Fibroblast of the aortic adventitia (primary cell): ENCODE measurements around the gene FAM20A. TPM values are rescaled to one million over a fixed set of nuclear protein-coding genes. Genes with fewer than 3 reads are reported as not detected.
A peak's percentile ranks its signal among the peaks of the same experiment; 100 is the strongest.

Experiments
- DNase-seq: peaks from one replicate; pipeline ENCODE4 v3.0.0-alpha.2; 2010; ENCODE audit warnings: low read depth
- H3K4me3 ChIP-seq: 2 replicates; pipeline ENCODE4 v1.5.1; 2011; ENCODE audit warnings: low read depth, mild to moderate bottlenecking, control low read depth, low read length, moderate library complexity
- CTCF ChIP-seq: IDR thresholded peaks from 2 replicates; pipeline ENCODE4 v1.5.1; 2011; ENCODE audit warnings: mild to moderate bottlenecking, low read length, control low read depth, inconsistent platforms; ENCODE audit not compliant: insufficient read depth
- total RNA-seq: library from RNA; depleted of rRNA; stranded (reverse); fragments of >200 nt; gene quantifications from 2 replicates; pipeline ENCODE4 v1.2.3, GENCODE V29; 2012; ENCODE audit warnings: low replicate concordance

Gene FAM20A
- total RNA-seq = 10.5 and 37.0 TPM in 2 replicates

GRCh38 chr17:68600931-68601564 is at the start of gene FAM20A:
TSS of gene FAM20A (minus strand) at chr17:68601367. CDS start at chr17:68600666, 701 bp downstream.
- no peak for TF ChIP-seq CTCF
- DNase-seq = peak; percentile 35
- H3K4me3 ChIP-seq = peak within 1 kb of the TSS; percentile 79

- no peak for DNase-seq
Observed at GRCh38 chr17:68649324-68649723, 48.2 kb upstream of the FAM20A start.

GRCh38 chr17:68646626-68647526 is 45.7 kb upstream of the FAM20A start:
- no peak overlapping the region for H3K4me3 ChIP-seq
- DNase-seq = peak; percentile 73
- no peak for TF ChIP-seq CTCF

More at GRCh38 chr17:68649324-68649723, 48.2 kb upstream of the FAM20A start:
- TF ChIP-seq CTCF = no peak
- no peak overlapping the region for H3K4me3 ChIP-seq

GRCh38 chr17:68642118-68642412 is 40.9 kb upstream of the FAM20A start:
- no peak for TF ChIP-seq CTCF
- DNase-seq = no peak

GRCh38 chr17:68641276-68642117 is 40.3 kb upstream of the FAM20A start:
- H3K4me3 ChIP-seq = no peak overlapping the region
- DNase-seq = no peak
- TF ChIP-seq CTCF = no peak

More at GRCh38 chr17:68642118-68642412, 40.9 kb upstream of the FAM20A start:
- no peak overlapping the region for H3K4me3 ChIP-seq

- TF ChIP-seq CTCF = no peak
- DNase-seq = peak; percentile 58
Observed at GRCh38 chr17:68640242-68640989, 39.2 kb upstream of the FAM20A start.

More at GRCh38 chr17:68640242-68640989, 39.2 kb upstream of the FAM20A start:
- no peak overlapping the region for H3K4me3 ChIP-seq
